Coronary artery (tissue), 2 donors: ENCODE results near the gene CBLB.

Source experiments
- DNase-seq: peaks from one replicate; pipeline ENCODE4 v3.0.0-alpha.2; 2017; ENCODE audit warnings: low spot score
- H3K27ac ChIP-seq, 2 donors: fragments of 200-600 bp; sonication (generic); one replicate each; pipeline ENCODE4 v1.5.1; 2016 to 2019
- H3K4me3 ChIP-seq: fragments of 200-600 bp; sonication (generic); 2 replicates; pipeline ENCODE4 v1.5.1; 2016; ENCODE audit warnings: mild to moderate bottlenecking, moderate library complexity
- TF ChIP-seq, protein P1 (sequence below): fragments of 200-600 bp; sonication (generic); IDR thresholded peaks from one replicate; pipeline ENCODE4 v1.5.1; 2019; ENCODE audit warnings: antibody characterized with exemption

CBLB gene

DNA sequence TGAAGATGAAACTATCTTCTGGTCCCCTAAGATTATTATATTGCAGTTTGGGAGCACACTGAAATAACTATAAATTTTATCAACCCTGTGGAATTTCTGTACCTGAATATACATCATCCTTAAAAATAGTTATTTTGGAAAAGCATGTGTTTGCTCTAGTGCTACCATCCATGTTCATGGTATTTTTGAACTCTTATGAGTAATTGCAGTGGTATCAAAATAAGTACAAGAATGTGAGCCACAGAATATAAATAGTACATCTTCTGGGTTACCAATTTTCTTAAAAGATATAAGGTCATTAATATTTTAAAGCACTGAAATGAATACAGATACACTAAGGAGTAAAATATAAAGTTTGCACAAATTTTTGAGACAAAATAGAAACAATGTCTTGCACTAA lies 206.5 kb downstream of the CBLB start:
- TF ChIP-seq, protein P1, sequence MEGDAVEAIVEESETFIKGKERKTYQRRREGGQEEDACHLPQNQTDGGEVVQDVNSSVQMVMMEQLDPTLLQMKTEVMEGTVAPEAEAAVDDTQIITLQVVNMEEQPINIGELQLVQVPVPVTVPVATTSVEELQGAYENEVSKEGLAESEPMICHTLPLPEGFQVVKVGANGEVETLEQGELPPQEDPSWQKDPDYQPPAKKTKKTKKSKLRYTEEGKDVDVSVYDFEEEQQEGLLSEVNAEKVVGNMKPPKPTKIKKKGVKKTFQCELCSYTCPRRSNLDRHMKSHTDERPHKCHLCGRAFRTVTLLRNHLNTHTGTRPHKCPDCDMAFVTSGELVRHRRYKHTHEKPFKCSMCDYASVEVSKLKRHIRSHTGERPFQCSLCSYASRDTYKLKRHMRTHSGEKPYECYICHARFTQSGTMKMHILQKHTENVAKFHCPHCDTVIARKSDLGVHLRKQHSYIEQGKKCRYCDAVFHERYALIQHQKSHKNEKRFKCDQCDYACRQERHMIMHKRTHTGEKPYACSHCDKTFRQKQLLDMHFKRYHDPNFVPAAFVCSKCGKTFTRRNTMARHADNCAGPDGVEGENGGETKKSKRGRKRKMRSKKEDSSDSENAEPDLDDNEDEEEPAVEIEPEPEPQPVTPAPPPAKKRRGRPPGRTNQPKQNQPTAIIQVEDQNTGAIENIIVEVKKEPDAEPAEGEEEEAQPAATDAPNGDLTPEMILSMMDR = no peak
- H3K27ac ChIP-seq = no peak overlapping the region
- H3K4me3 ChIP-seq = no peak overlapping the region
- DNase-seq = no peak

- TF ChIP-seq, protein P1 = no peak
- Histone ChIP-seq H3K27ac (no peak overlapping the region), H3K4me3 (no peak overlapping the region)
- no peak for DNase-seq
Measured at GRCh38 chr3:105661461-105661860, 207.4 kb downstream of the CBLB start.

- DNase-seq = no peak
- Histone ChIP-seq H3K27ac (peak overlapping the region in 1 of 2 donors; percentile 29), H3K4me3 (no peak overlapping the region)
- TF ChIP-seq, protein P1 = no peak
Measured at GRCh38 chr3:105656651-105657504, 211.9 kb downstream of the CBLB start.

GRCh38 chr3:105653868-105654267 lies 214.9 kb downstream of the CBLB start:
- no peak overlapping the region for H3K4me3 ChIP-seq
- DNase-seq = no peak
- TF ChIP-seq, protein P1 = no peak
- H3K27ac ChIP-seq = no peak overlapping the region

GRCh38 chr3:105653166-105653565 lies 215.6 kb downstream of the CBLB start:
- TF ChIP-seq, protein P1 = no peak
- no peak for DNase-seq

DNA sequence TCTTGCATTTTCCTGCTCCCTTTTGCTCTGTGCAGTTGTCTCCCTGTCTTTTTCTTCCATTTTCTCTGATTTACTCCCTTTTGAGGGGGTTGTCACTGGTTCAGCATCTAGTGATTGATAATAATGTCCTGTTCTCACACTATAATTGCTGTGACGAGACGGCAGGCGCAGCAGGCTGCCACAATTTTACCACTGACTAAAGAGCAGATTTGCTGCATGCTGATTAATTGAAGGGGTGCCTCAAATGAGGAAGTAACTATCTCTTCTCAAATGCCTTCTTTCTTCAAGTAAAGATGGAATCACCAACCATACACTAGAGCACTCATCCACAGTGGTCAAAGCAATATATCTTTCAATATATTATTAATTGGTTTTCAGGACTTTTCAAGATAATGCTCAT lies 219.3 kb downstream of the CBLB start:
- Histone ChIP-seq H3K27ac (no peak overlapping the region), H3K4me3 (no peak overlapping the region)
- TF ChIP-seq, protein P1 = no peak
- DNase-seq = no peak

More at GRCh38 chr3:105653166-105653565, 215.6 kb downstream of the CBLB start:
- Histone ChIP-seq H3K27ac (no peak overlapping the region), H3K4me3 (no peak overlapping the region)

DNA sequence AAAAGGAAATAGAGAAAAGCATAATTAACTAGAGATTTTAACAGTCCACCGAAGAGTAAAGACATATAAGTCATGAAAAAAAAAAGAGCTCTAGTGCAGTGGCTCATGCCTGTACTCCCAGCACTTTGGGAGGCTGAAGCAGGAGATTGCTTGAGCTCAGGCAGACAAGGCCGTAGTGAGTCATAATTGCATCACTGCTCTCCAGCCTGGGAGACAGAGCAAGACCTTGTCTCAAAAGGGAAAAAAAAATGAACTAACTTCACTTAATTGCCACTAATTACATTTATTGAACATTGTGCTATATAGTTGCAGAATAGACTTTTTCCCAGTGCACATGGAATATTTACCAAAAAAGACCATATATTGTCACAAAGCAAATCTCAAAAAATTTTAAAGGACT lies 221.8 kb downstream of the CBLB start:
- no peak for DNase-seq
- TF ChIP-seq, protein P1 = no peak
- H3K4me3 ChIP-seq = no peak overlapping the region

More for the DNA sequence above, 221.8 kb downstream of the CBLB start:
- no peak overlapping the region for H3K27ac ChIP-seq
